ENCODE results near the gene C2orf92.

Gene C2orf92

DNA sequence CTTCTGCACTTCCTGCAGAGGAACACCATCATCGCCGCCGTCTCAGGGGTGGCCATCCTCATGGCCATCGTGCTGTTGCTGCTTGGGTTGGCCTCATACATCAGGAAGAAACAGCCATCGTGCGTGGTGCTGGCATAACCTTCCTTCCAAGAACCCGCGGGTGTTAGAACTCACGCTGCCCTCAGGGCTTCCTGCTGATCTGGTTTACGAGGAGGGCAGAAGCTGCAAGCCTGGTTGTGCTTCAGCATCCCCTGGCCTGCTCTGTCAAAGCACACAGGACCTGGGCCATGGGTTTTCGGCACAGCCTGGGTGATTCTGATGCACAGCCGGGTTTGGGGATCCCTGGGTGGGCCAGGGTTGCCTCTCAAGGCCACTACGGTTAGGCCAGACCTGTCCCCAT lies 31.7 kb downstream of the C2orf92 start:
- Histone ChIP-seq H3K79me1 (ENCODE audit: low read length) (peaks cover 1% of the 10 kb centered on the region), H3K4me2 (ENCODE audit: low read length) (no peak overlapping the region), H2BK5ac (ENCODE audit: low read depth, low read length, poor library complexity) (no peak overlapping the region), H3K14ac (ENCODE audit: low read length) (no peak overlapping the region), H3K79me2 (ENCODE audit: control insufficient read depth, insufficient read depth, low read length, poor library complexity) (no peaks in the 10 kb centered on the region), H2BK120ac (ENCODE audit: insufficient read depth, low read length, poor library complexity) (no peak overlapping the region), H3K9ac (ENCODE audit: low read length) (no peak overlapping the region), H2AFZ (ENCODE audit: insufficient read depth, low read length, poor library complexity) (no peak overlapping the region), H4K91ac (ENCODE audit: low read depth, low read length) (peak overlapping the region; percentile 25), H3K9me3 (ENCODE audit: insufficient read depth, low read depth, low read length) (no peaks in the 10 kb centered on the region), H3K4ac (ENCODE audit: low read depth, low read length) (no peak overlapping the region), H4K12ac (ENCODE audit: low read depth, low read length) (no peak overlapping the region), H3K18ac (ENCODE audit: low read length) (no peak overlapping the region), H3K27me3 (ENCODE audit: insufficient read depth, low read length) (no peaks in the 10 kb centered on the region), H3K4me1 (ENCODE audit: control insufficient read depth in 1 of 2, insufficient read depth in 2 of 2, low read length in 2 of 2) (peaks cover 3 to 9% of the 10 kb centered on the region in 2 experiments), H3K27ac (ENCODE audit: low read depth, low read length) (no peak overlapping the region), H3K4me3 (ENCODE audit: low read depth, low read length) (no peak overlapping the region), H3K36me3 (ENCODE audit: control insufficient read depth in 1 of 2, insufficient read depth in 2 of 2, low read length in 2 of 2) (no peaks in the 10 kb centered on the region), H2AK5ac (ENCODE audit: low read length) (no peak overlapping the region), H2BK12ac (ENCODE audit: low read length) (no peak overlapping the region), H3K23ac (ENCODE audit: low read length) (no peak overlapping the region), H4K8ac (ENCODE audit: low read depth, low read length) (no peak overlapping the region)
- no CpG with 5 or more reads among the region's 13 CpGs for WGBS (ENCODE audit: extremely low coverage, insufficient coverage, insufficient read length)
- no peak for DNase-seq

DNA sequence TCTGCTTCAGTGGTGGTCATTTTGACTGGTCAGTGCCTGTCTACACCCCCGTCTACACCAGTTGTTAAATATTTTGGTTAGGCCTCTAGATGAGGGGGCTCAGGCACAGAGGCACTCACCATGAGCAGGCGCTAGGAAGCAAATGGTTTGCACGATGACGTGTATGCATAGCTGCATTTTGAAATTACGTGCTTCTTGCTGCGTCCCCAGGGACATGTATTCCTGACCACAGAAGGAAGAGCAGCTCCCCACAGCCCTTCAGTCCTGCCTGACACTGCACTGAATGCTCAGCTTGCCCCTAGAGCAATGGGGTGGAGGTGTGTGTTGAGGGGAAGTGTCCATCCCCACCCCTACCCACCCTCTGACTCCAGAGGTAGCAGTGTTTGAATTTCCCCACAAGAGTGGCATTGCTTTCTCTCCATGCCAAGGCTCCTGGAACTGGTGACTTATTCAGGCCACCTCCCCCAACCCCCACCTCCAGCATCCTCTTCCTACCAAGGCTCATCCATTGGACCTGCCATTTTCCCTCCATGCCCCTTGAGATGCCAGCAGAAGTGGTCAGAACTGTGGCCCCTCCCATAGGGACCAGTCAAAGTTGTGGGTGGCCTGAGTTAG lies 32.4 kb downstream of the C2orf92 start:
- H4K91ac ChIP-seq (ENCODE audit: low read depth, low read length), result peak overlapping the region; percentile 52
- no peak for DNase-seq
- no peak overlapping the region for H3K27ac ChIP-seq (ENCODE audit: low read depth, low read length)
- peak overlapping the region; percentile 56 for H2BK12ac ChIP-seq (ENCODE audit: low read length)
- no CpG with 5 or more reads among the region's 6 CpGs for WGBS (ENCODE audit: extremely low coverage, insufficient coverage, insufficient read length)
- H2BK5ac ChIP-seq (ENCODE audit: low read depth, low read length, poor library complexity), result no peak overlapping the region
- no peak overlapping the region for H3K4me3 ChIP-seq (ENCODE audit: low read depth, low read length)
- no peak overlapping the region for H3K4me2 ChIP-seq (ENCODE audit: low read length)
- no peak overlapping the region for H4K8ac ChIP-seq (ENCODE audit: low read depth, low read length)
- no peak overlapping the region for H3K4ac ChIP-seq (ENCODE audit: low read depth, low read length)
- H2BK120ac ChIP-seq (ENCODE audit: insufficient read depth, low read length, poor library complexity), result no peak overlapping the region
- H3K23ac ChIP-seq (ENCODE audit: low read length), result no peak overlapping the region
- no peaks in the 10 kb centered on the region for H3K36me3 ChIP-seq (ENCODE audit: control insufficient read depth in 1 of 2, insufficient read depth in 2 of 2, low read length in 2 of 2)
- no peak overlapping the region for H2AFZ ChIP-seq (ENCODE audit: insufficient read depth, low read length, poor library complexity)
- peak overlapping the region; percentile 48 for H3K18ac ChIP-seq (ENCODE audit: low read length)
- no peaks in the 10 kb centered on the region for H3K27me3 ChIP-seq (ENCODE audit: insufficient read depth, low read length)
- H3K4me1 ChIP-seq (ENCODE audit: control insufficient read depth in 1 of 2, insufficient read depth in 2 of 2, low read length in 2 of 2), result peaks cover 3 to 9% of the 10 kb centered on the region in 2 experiments
- H2AK5ac ChIP-seq (ENCODE audit: low read length), result no peak overlapping the region
- H3K9me3 ChIP-seq (ENCODE audit: insufficient read depth, low read depth, low read length), result no peaks in the 10 kb centered on the region
- no peak overlapping the region for H3K14ac ChIP-seq (ENCODE audit: low read length)
- H4K12ac ChIP-seq (ENCODE audit: low read depth, low read length), result no peak overlapping the region
- no peak overlapping the region for H3K9ac ChIP-seq (ENCODE audit: low read length)
- H3K79me1 ChIP-seq (ENCODE audit: low read length), result peaks cover 1% of the 10 kb centered on the region
- no peaks in the 10 kb centered on the region for H3K79me2 ChIP-seq (ENCODE audit: control insufficient read depth, insufficient read depth, low read length, poor library complexity)

DNA sequence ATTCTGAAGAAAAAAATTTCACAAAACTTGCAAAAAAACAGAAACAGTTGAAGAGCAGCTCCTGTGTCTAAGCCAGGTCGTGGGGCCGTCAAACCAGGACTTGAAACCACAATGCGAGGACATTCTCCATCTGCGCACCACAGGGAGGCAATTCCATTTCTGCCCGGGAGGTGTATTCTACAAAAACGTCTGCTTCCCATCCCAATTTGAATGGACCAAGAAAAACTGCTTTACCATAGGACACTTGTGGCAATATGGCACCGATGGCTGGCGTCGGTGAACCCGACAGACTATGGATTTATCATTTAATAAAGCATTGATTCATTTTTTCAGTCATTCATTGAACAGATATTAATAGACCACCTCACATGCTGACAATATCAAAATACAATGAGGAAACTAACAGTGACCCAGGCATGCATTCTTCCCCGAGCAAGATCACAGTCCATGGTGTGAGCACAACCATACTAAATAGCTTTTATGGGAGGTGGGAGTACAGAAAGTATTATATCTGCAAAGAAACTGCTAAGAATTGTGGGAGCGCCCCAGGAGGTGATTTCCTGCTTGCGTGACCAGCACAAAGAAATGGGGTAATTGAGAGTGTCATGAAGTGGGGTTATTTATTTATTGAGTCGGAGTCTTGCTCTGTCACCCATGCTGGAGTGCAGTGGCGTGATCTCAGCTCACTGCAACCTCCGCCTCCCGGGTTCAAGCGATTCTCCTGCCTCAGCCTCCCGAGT lies 33.4 kb downstream of the C2orf92 start:
- no peak overlapping the region for H3K18ac ChIP-seq (ENCODE audit: low read length)
- no peak overlapping the region for H3K14ac ChIP-seq (ENCODE audit: low read length)
- no peak overlapping the region for H3K4me3 ChIP-seq (ENCODE audit: low read depth, low read length)
- H3K4me1 ChIP-seq (ENCODE audit: control insufficient read depth in 1 of 2, insufficient read depth in 2 of 2, low read length in 2 of 2), result peaks cover 3 to 9% of the 10 kb centered on the region in 2 experiments
- H3K79me2 ChIP-seq (ENCODE audit: control insufficient read depth, insufficient read depth, low read length, poor library complexity), result no peaks in the 10 kb centered on the region
- H2BK120ac ChIP-seq (ENCODE audit: insufficient read depth, low read length, poor library complexity), result no peak overlapping the region
- no peak overlapping the region for H4K8ac ChIP-seq (ENCODE audit: low read depth, low read length)
- no peak overlapping the region for H3K4ac ChIP-seq (ENCODE audit: low read depth, low read length)
- peaks cover 1% of the 10 kb centered on the region for H3K79me1 ChIP-seq (ENCODE audit: low read length)
- H4K91ac ChIP-seq (ENCODE audit: low read depth, low read length), result no peak overlapping the region
- no peak overlapping the region for H4K12ac ChIP-seq (ENCODE audit: low read depth, low read length)
- H3K27ac ChIP-seq (ENCODE audit: low read depth, low read length), result no peak overlapping the region
- H3K9me3 ChIP-seq (ENCODE audit: insufficient read depth, low read depth, low read length), result peaks cover 1% of the 10 kb centered on the region
- no peak overlapping the region for H2BK12ac ChIP-seq (ENCODE audit: low read length)
- no peaks in the 10 kb centered on the region for H3K27me3 ChIP-seq (ENCODE audit: insufficient read depth, low read length)
- no peak for DNase-seq
- H2AFZ ChIP-seq (ENCODE audit: insufficient read depth, low read length, poor library complexity), result no peak overlapping the region
- H3K36me3 ChIP-seq (ENCODE audit: control insufficient read depth in 1 of 2, insufficient read depth in 2 of 2, low read length in 2 of 2), result no peaks in the 10 kb centered on the region
- no peak overlapping the region for H2AK5ac ChIP-seq (ENCODE audit: low read length)
- H3K23ac ChIP-seq (ENCODE audit: low read length), result no peak overlapping the region
- WGBS (ENCODE audit: extremely low coverage, insufficient coverage, insufficient read length), result no CpG with 5 or more reads among the region's 19 CpGs
- no peak overlapping the region for H3K4me2 ChIP-seq (ENCODE audit: low read length)
- no peak overlapping the region for H3K9ac ChIP-seq (ENCODE audit: low read length)
- no peak overlapping the region for H2BK5ac ChIP-seq (ENCODE audit: low read depth, low read length, poor library complexity)

DNA sequence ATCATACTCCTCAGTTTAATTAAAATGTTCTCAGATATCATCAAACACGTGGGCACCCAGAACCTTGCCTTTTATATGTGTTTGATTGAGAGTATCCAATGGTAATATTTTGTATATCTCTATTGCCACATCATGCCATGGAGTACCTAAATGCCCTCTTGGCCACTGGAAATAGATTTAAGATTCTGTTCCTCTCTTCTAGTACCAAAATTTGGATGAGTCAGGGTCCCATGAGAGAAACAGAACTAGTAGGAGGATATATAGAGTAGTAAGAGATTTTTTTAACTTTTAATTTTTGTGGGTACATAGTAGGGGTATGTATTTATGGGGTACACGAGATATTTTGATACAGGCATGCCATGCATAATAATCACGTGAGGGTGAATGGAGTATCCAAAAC lies 34.2 kb downstream of the C2orf92 start:
- Histone ChIP-seq H2BK120ac (ENCODE audit: insufficient read depth, low read length, poor library complexity) (no peak overlapping the region), H3K18ac (ENCODE audit: low read length) (no peak overlapping the region), H3K4me1 (ENCODE audit: control insufficient read depth in 1 of 2, insufficient read depth in 2 of 2, low read length in 2 of 2) (peaks cover 3 to 9% of the 10 kb centered on the region in 2 experiments), H2BK12ac (ENCODE audit: low read length) (no peak overlapping the region), H3K27ac (ENCODE audit: low read depth, low read length) (no peak overlapping the region), H3K14ac (ENCODE audit: low read length) (no peak overlapping the region), H3K36me3 (ENCODE audit: control insufficient read depth in 1 of 2, insufficient read depth in 2 of 2, low read length in 2 of 2) (no peaks in the 10 kb centered on the region), H2AK5ac (ENCODE audit: low read length) (no peak overlapping the region), H3K23ac (ENCODE audit: low read length) (no peak overlapping the region), H3K4me3 (ENCODE audit: low read depth, low read length) (no peak overlapping the region), H3K4me2 (ENCODE audit: low read length) (no peak overlapping the region), H4K12ac (ENCODE audit: low read depth, low read length) (no peak overlapping the region), H3K9me3 (ENCODE audit: insufficient read depth, low read depth, low read length) (peaks cover 2% of the 10 kb centered on the region), H2BK5ac (ENCODE audit: low read depth, low read length, poor library complexity) (no peak overlapping the region), H4K91ac (ENCODE audit: low read depth, low read length) (no peak overlapping the region), H3K4ac (ENCODE audit: low read depth, low read length) (no peak overlapping the region), H3K79me1 (ENCODE audit: low read length) (peaks cover 1% of the 10 kb centered on the region), H4K8ac (ENCODE audit: low read depth, low read length) (no peak overlapping the region), H2AFZ (ENCODE audit: insufficient read depth, low read length, poor library complexity) (no peak overlapping the region), H3K9ac (ENCODE audit: low read length) (no peak overlapping the region), H3K79me2 (ENCODE audit: control insufficient read depth, insufficient read depth, low read length, poor library complexity) (no peaks in the 10 kb centered on the region), H3K27me3 (ENCODE audit: insufficient read depth, low read length) (no peaks in the 10 kb centered on the region)
- WGBS (ENCODE audit: extremely low coverage, insufficient coverage, insufficient read length), result no CpG with 5 or more reads among the region's 3 CpGs
- DNase-seq, result no peak
